Upper lobe of left lung (tissue), 6 donors: Measurements from ENCODE around the gene NEK1. TPM values are rescaled to one million over a fixed set of nuclear protein-coding genes. Genes with fewer than 3 reads are reported as not detected.

Source experiments
- ATAC-seq, 2 donors: fragments of 200-7000 bp; cut with Tn5 transposase; one replicate each; pipeline ENCODE4 v1.9.1; 2022; ENCODE audit warnings: mild to moderate bottlenecking in 2 of 2, moderate library complexity in 2 of 2; ENCODE audit not compliant: low FRiP score in 2 of 2
- DNase-seq, 2 donors: peaks; one replicate each; pipeline ENCODE4 v3.0.0-alpha.2; 2019 to 2020
- H3K27ac ChIP-seq, 4 donors: fragments of 200-600 bp; sonication (generic); one replicate each; pipeline ENCODE4 v1.5.1; 2016 to 2019
- H3K27me3 ChIP-seq, 4 donors: fragments of 200-600 bp; sonication (generic); one replicate each; pipeline ENCODE4 v1.5.1; 2017 to 2019
- H3K36me3 ChIP-seq, 4 donors: fragments of 200-600 bp; sonication (generic); one replicate each; pipeline ENCODE4 v1.5.1; 2016 to 2019
- H3K4me1 ChIP-seq, 4 donors: fragments of 200-600 bp; sonication (generic); one replicate each; pipeline ENCODE4 v1.5.1; 2018 to 2019
- H3K4me3 ChIP-seq, 4 donors: fragments of 200-600 bp; sonication (generic); one replicate each; pipeline ENCODE4 v1.5.1; 2017 to 2019; ENCODE audit warnings: mild to moderate bottlenecking in 2 of 4, moderate library complexity in 1 of 4
- H3K9me3 ChIP-seq, 4 donors: fragments of 200-600 bp; sonication (generic); one replicate each; pipeline ENCODE4 v1.5.1; 2018 to 2019
- EP300 ChIP-seq, 4 donors: sonication (generic); formaldehyde crosslinking; IDR thresholded peaks; one replicate each; pipeline ENCODE4 v1.5.1; 2017; ENCODE audit warnings: antibody characterized with exemption in 4 of 4, control low read depth in 2 of 4
- POLR2A ChIP-seq, 4 donors: fragments of 450-650 bp; IDR thresholded peaks; one replicate each; pipeline ENCODE4 v1.5.1; 2016 to 2017; ENCODE audit warnings: antibody characterized with exemption in 4 of 4, mild to moderate bottlenecking in 2 of 4
- POLR2AphosphoS5 ChIP-seq, 2 donors: sonication (generic); formaldehyde crosslinking; IDR thresholded peaks; one replicate each; pipeline ENCODE4 v1.5.1; 2017; ENCODE audit warnings: antibody characterized with exemption in 2 of 2
- WGBS, 2 donors: methylation state at CpG; one replicate each; pipeline ENCODE4 v1.1.5; 2017 to 2018; 5-methylcytosine and 5-hydroxymethylcytosine counted together
- total RNA-seq, 6 donors: library from RNA; depleted of rRNA in 4 of 6; stranded (reverse); fragments of >200 nt in 4 of 6; gene quantifications; one replicate each; pipeline versions ENCODE4 v1.1.0 to v1.2.1, GENCODE V29; 2016 to 2021
- TF ChIP-seq, protein P1 (sequence below), 6 experiments: fragments of 450-650 bp in 4 of 6; fragments of 200-600 bp in 2 of 6; sonication (generic) in 2 of 6; IDR thresholded peaks; one replicate each; pipeline ENCODE4 v1.5.1; 2016 to 2019; ENCODE audit warnings: antibody characterized with exemption in 6 of 6
- donor health status: DM: no; HTN: no; CAD: no; lungs with moderate emphysema.
- donor health status: DM: no; HTN: yes; CAD: no; lungs with severe emphysema.

Gene NEK1
- total RNA-seq, 6 donors from 2014 or later: 6.9 to 24.2 (median 10.3) TPM

GRCh38 chr4:169410839-169411770 is 201.3 kb downstream of the NEK1 start:
- no peak for DNase-seq
- ATAC-seq: peak in 1 of 2 donors; percentile 52
- Histone ChIP-seq H3K9me3 (no peaks in the 10 kb centered on the region), H3K27me3 (no peaks in the 10 kb centered on the region), H3K36me3 (peaks cover 0 to under 1% (median 0%) of the 10 kb centered on the region in 4 donors), H3K27ac (no peak overlapping the region), H3K4me3 (no peak overlapping the region), H3K4me1 (peaks cover 0 to 3% (median 0%) of the 10 kb centered on the region in 4 donors)
- WGBS, 2 donors: 72 to 77% methylated on average over 12 of the region's 12 CpGs
- peak in 1 of 2 donors; percentile 35 for TF ChIP-seq POLR2AphosphoS5 (IDR thresholded peaks at IDR 0.05)
- TF ChIP-seq, protein P1, sequence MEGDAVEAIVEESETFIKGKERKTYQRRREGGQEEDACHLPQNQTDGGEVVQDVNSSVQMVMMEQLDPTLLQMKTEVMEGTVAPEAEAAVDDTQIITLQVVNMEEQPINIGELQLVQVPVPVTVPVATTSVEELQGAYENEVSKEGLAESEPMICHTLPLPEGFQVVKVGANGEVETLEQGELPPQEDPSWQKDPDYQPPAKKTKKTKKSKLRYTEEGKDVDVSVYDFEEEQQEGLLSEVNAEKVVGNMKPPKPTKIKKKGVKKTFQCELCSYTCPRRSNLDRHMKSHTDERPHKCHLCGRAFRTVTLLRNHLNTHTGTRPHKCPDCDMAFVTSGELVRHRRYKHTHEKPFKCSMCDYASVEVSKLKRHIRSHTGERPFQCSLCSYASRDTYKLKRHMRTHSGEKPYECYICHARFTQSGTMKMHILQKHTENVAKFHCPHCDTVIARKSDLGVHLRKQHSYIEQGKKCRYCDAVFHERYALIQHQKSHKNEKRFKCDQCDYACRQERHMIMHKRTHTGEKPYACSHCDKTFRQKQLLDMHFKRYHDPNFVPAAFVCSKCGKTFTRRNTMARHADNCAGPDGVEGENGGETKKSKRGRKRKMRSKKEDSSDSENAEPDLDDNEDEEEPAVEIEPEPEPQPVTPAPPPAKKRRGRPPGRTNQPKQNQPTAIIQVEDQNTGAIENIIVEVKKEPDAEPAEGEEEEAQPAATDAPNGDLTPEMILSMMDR (IDR thresholded peaks at IDR 0.05): no peak
- TF ChIP-seq EP300 (IDR thresholded peaks at IDR 0.05): peak in 1 of 4 donors; percentile 2

DNA sequence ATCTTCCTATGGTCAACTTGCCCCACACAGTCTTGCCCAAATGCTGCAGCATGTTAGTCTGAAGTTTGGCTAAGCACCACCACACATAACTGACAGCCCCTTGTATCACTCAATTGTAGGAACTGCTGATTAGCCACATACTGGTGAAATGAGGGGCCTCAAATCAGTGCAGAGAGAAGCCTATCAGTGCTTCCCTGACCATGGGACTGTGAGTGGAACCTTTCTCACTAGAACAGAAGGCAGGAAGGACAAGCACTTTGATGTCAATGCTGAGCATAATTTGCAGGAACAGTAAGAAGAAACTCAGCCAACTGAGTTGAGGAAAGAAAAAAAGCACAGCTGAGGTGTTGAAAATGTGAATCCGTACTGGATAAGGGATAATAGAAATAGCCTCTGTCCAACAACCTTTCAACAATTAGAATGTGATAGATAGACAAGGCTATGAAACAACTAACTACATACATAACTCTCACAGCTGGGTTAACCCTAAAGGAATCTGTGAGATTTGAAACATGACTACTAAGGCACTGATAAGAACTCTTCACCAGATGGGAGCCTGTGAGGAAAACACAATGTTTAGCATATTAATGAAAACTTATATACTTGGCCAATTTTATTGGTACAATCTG is 205.1 kb downstream of the NEK1 start:
- TF ChIP-seq POLR2AphosphoS5 (IDR thresholded peaks at IDR 0.05) (no peak), EP300 (IDR thresholded peaks at IDR 0.05) (no peak), POLR2A (IDR thresholded peaks at IDR 0.05) (no peak)
- TF ChIP-seq, protein P1 (IDR thresholded peaks at IDR 0.05): no peak
- peaks cover 0 to 3% (median 0%) of the 10 kb centered on the region in 4 donors for H3K36me3 ChIP-seq
- WGBS, 2 donors: 82 to 83% methylated on average over 1 of the region's 1 CpG
- no peak overlapping the region for H3K4me3 ChIP-seq
- DNase-seq (no peak), ATAC-seq (no peak)
- no peaks in the 10 kb centered on the region for H3K9me3 ChIP-seq
- peaks cover 0 to 3% (median 0%) of the 10 kb centered on the region in 4 donors for H3K4me1 ChIP-seq
- no peak overlapping the region for H3K27ac ChIP-seq
- H3K27me3 ChIP-seq: no peaks in the 10 kb centered on the region

GRCh38 chr4:169404960-169405359 is 207.4 kb downstream of the NEK1 start:
- no peak for ATAC-seq
- Histone ChIP-seq H3K9me3 (no peaks in the 10 kb centered on the region), H3K27ac (no peak overlapping the region), H3K4me3 (no peak overlapping the region), H3K27me3 (no peaks in the 10 kb centered on the region), H3K36me3 (peaks cover 0 to 3% (median 0%) of the 10 kb centered on the region in 4 donors), H3K4me1 (no peaks in the 10 kb centered on the region)
- no peak for TF ChIP-seq POLR2A (IDR thresholded peaks at IDR 0.05)
- no peak for TF ChIP-seq EP300 (IDR thresholded peaks at IDR 0.05)
- no peak for TF ChIP-seq POLR2AphosphoS5 (IDR thresholded peaks at IDR 0.05)
- TF ChIP-seq, protein P1 (IDR thresholded peaks at IDR 0.05): no peak
- no peak for DNase-seq
- 25 to 71% methylated on average over 1 of the region's 1 CpG for WGBS, 2 donors

DNA sequence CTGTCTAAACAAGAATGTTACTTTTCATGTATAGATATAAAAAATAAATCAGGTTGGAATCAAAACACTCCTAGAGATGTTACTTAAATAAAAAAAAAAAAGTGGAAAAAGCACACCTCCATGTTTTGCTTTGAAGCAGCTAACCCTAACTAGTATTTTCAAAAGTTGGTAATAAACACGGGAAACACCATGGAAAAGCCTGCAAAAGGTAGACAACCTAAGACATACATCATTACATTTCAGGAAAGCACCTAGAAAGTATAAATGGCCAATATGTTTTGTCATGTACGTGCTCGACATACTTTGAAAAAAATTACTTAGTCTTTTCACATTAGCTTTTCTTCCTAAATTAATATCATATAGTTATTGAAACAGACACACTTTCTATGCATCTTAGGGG is 211.6 kb downstream of the NEK1 start:
- 65 to 66% methylated on average over 3 of the region's 3 CpGs for WGBS, 2 donors

More for the DNA sequence above, 211.6 kb downstream of the NEK1 start:
- Histone ChIP-seq H3K4me3 (no peak overlapping the region), H3K9me3 (no peaks in the 10 kb centered on the region), H3K36me3 (peaks cover 0 to 5% (median 0%) of the 10 kb centered on the region in 4 donors), H3K27ac (no peak overlapping the region), H3K4me1 (peaks cover 0 to 8% (median 0%) of the 10 kb centered on the region in 4 donors), H3K27me3 (no peaks in the 10 kb centered on the region)
- no peak for TF ChIP-seq POLR2AphosphoS5 (IDR thresholded peaks at IDR 0.05)
- TF ChIP-seq POLR2A (IDR thresholded peaks at IDR 0.05): no peak
- TF ChIP-seq EP300 (IDR thresholded peaks at IDR 0.05): no peak
- TF ChIP-seq, protein P1 (IDR thresholded peaks at IDR 0.05): no peak
- DNase-seq (no peak), ATAC-seq (no peak)
